ENCODE results near the gene ANAPC15. TPM values are rescaled to one million over a fixed set of nuclear protein-coding genes. Genes with fewer than 3 reads are reported as not detected.

Gene ANAPC15
- total and polyA plus RNA-seq, 2 donors (not counting 1 experiment from before 2014, with no cell fraction given): 24.8 to 97.2 TPM

GRCh38 chr11:72100462-72100861, 12.0 kb downstream of the ANAPC15 start:
- Histone ChIP-seq H3K36me3 (ENCODE audit: control insufficient read depth, insufficient read depth, low read length) (peaks cover 17% of the 10 kb centered on the region), H3K9ac (ENCODE audit: insufficient read depth, low read length) (no peak overlapping the region), H3K27me3 (ENCODE audit: control insufficient read depth, insufficient read depth, low read length) (no peaks in the 10 kb centered on the region), H3K9me3 (ENCODE audit: control insufficient read depth, insufficient read depth, low read depth, low read length) (no peaks in the 10 kb centered on the region), H3K4me3 (replicated peaks in 1 of 4; ENCODE audit: control extremely low read depth in 1 of 4, insufficient read depth in 1 of 4, low read depth in 3 of 4, low read length in 4 of 4) (peak overlapping the region in 1 of 4 experiments; percentile 100), H3K27ac (ENCODE audit: insufficient read depth, low read length) (peak overlapping the region; percentile 13), H3K79me2 (ENCODE audit: control insufficient read depth, insufficient read depth, low read length) (peaks cover 40% of the 10 kb centered on the region), H4K20me1 (ENCODE audit: control insufficient read depth, extremely low read depth, insufficient read depth, low read length) (no peaks in the 10 kb centered on the region), H2AFZ (ENCODE audit: low read length) (no peak overlapping the region), H3K4me2 (ENCODE audit: extremely low read depth, insufficient read depth, low read length) (no peak overlapping the region), H3K4me1 (ENCODE audit: control insufficient read depth, extremely low read depth, insufficient read depth, low read length) (peaks cover 18% of the 10 kb centered on the region)
- no peak for DNase-seq (ENCODE audit: low read depth in 2 of 2)
- no peak for TF ChIP-seq CTCF (conservative IDR thresholded peaks at IDR 0.05 in 1 of 2, IDR thresholded peaks at IDR 0.05 in 1 of 2; ENCODE audit: low read depth in 1 of 2, low read length in 2 of 2)
- no peak for TF ChIP-seq EZH2 (IDR thresholded peaks at IDR 0.05; ENCODE audit: low read length, missing control alignments)

GRCh38 chr11:72100009-72100408, 12.5 kb downstream of the ANAPC15 start:
- peaks cover 40% of the 10 kb centered on the region for H3K79me2 ChIP-seq (ENCODE audit: control insufficient read depth, insufficient read depth, low read length)
- no peak overlapping the region for H2AFZ ChIP-seq (ENCODE audit: low read length)
- H3K27me3 ChIP-seq (ENCODE audit: control insufficient read depth, insufficient read depth, low read length): no peaks in the 10 kb centered on the region
- DNase-seq (ENCODE audit: low read depth in 2 of 2): no peak
- no peak overlapping the region for H3K9ac ChIP-seq (ENCODE audit: insufficient read depth, low read length)
- peaks cover 18% of the 10 kb centered on the region for H3K4me1 ChIP-seq (ENCODE audit: control insufficient read depth, extremely low read depth, insufficient read depth, low read length)
- peaks cover 19% of the 10 kb centered on the region for H3K36me3 ChIP-seq (ENCODE audit: control insufficient read depth, insufficient read depth, low read length)
- no peak overlapping the region for H3K27ac ChIP-seq (ENCODE audit: insufficient read depth, low read length)
- no peaks in the 10 kb centered on the region for H3K9me3 ChIP-seq (ENCODE audit: control insufficient read depth, insufficient read depth, low read depth, low read length)
- no peak for TF ChIP-seq EZH2 (IDR thresholded peaks at IDR 0.05; ENCODE audit: low read length, missing control alignments)
- TF ChIP-seq CTCF (conservative IDR thresholded peaks at IDR 0.05 in 1 of 2, IDR thresholded peaks at IDR 0.05 in 1 of 2; ENCODE audit: low read depth in 1 of 2, low read length in 2 of 2): no peak
- H4K20me1 ChIP-seq (ENCODE audit: control insufficient read depth, extremely low read depth, insufficient read depth, low read length): no peaks in the 10 kb centered on the region
- H3K4me3 ChIP-seq (replicated peaks in 1 of 4; ENCODE audit: control extremely low read depth in 1 of 4, insufficient read depth in 1 of 4, low read depth in 3 of 4, low read length in 4 of 4): no peak overlapping the region
- H3K4me2 ChIP-seq (ENCODE audit: extremely low read depth, insufficient read depth, low read length): no peak overlapping the region

GRCh38 chr11:72098741-72099140, 13.8 kb downstream of the ANAPC15 start:
- TF ChIP-seq EZH2 (IDR thresholded peaks at IDR 0.05; ENCODE audit: low read length, missing control alignments) (no peak), CTCF (conservative IDR thresholded peaks at IDR 0.05 in 1 of 2, IDR thresholded peaks at IDR 0.05 in 1 of 2; ENCODE audit: low read depth in 1 of 2, low read length in 2 of 2) (no peak)
- Histone ChIP-seq H3K36me3 (ENCODE audit: control insufficient read depth, insufficient read depth, low read length) (peaks cover 23% of the 10 kb centered on the region), H3K4me1 (ENCODE audit: control insufficient read depth, extremely low read depth, insufficient read depth, low read length) (peaks cover 16% of the 10 kb centered on the region), H3K9ac (ENCODE audit: insufficient read depth, low read length) (no peak overlapping the region), H3K79me2 (ENCODE audit: control insufficient read depth, insufficient read depth, low read length) (peaks cover 40% of the 10 kb centered on the region), H3K27ac (ENCODE audit: insufficient read depth, low read length) (no peak overlapping the region), H3K4me2 (ENCODE audit: extremely low read depth, insufficient read depth, low read length) (no peak overlapping the region), H3K4me3 (replicated peaks in 1 of 4; ENCODE audit: control extremely low read depth in 1 of 4, insufficient read depth in 1 of 4, low read depth in 3 of 4, low read length in 4 of 4) (no peak overlapping the region), H3K27me3 (ENCODE audit: control insufficient read depth, insufficient read depth, low read length) (no peaks in the 10 kb centered on the region), H4K20me1 (ENCODE audit: control insufficient read depth, extremely low read depth, insufficient read depth, low read length) (no peaks in the 10 kb centered on the region), H3K9me3 (ENCODE audit: control insufficient read depth, insufficient read depth, low read depth, low read length) (no peaks in the 10 kb centered on the region), H2AFZ (ENCODE audit: low read length) (no peak overlapping the region)
- no peak for DNase-seq (ENCODE audit: low read depth in 2 of 2)
